ENCODE measurements around the gene ADCYAP1R1. TPM values are rescaled to one million over a fixed set of nuclear protein-coding genes. Genes with fewer than 3 reads are reported as not detected.

Gene ADCYAP1R1
- polyA plus RNA-seq, 3 donors, result not detected

GRCh38 chr7:31121601-31122000, 69.5 kb downstream of the ADCYAP1R1 start:
- WGBS (ENCODE audit: insufficient coverage), result 100% methylated on average over 1 of the region's 2 CpGs
- no peaks in the 10 kb centered on the region for H4K20me1 ChIP-seq (ENCODE audit: insufficient read depth, low read length)
- Mint-ChIP-seq H3K36me3 (no peaks in the 10 kb centered on the region), H3K9me3 (peaks cover 0 to 2% (median 0%) of the 10 kb centered on the region in 7 donors), H3K27me3 (ENCODE audit: low read depth in 3 of 3) (peaks cover 10 to 15% (median 11%) of the 10 kb centered on the region in 3 donors), H3K27ac (no peak overlapping the region), H3K4me3 (peak overlapping the region in 1 of 2 donors; percentile 18), H3K4me1 (no peaks in the 10 kb centered on the region)
- no peaks in the 10 kb centered on the region for H3K4me1 ChIP-seq (ENCODE audit: control insufficient read depth in 1 of 2, insufficient read depth in 2 of 2, low read length in 2 of 2)
- H3K27me3 ChIP-seq (ENCODE audit: control insufficient read depth in 2 of 2, insufficient read depth in 2 of 2, low read length in 2 of 2), result no peaks in the 10 kb centered on the region
- no peak overlapping the region for H3K9ac ChIP-seq (ENCODE audit: insufficient read depth, low read length, poor library complexity, severe bottlenecking)
- no peak overlapping the region for H3K4me2 ChIP-seq (replicated peaks; ENCODE audit: extremely low read depth, low read length, poor library complexity, severe bottlenecking)
- H3K27ac ChIP-seq (ENCODE audit: low read depth in 1 of 2, low read length in 2 of 2), result no peak overlapping the region
- intact Hi-C loops (cut with micrococcal nuclease), result no loop called here
- no peak overlapping the region for H3K4me3 ChIP-seq (replicated peaks in 1 of 3; ENCODE audit: low read depth in 2 of 3, low read length in 3 of 3)
- H3K9me3 ChIP-seq (replicated peaks in 1 of 2; ENCODE audit: control insufficient read depth in 1 of 2, insufficient read depth in 1 of 2, low read length in 2 of 2), result no peaks in the 10 kb centered on the region
- no peak for TF ChIP-seq CTCF (IDR thresholded peaks at IDR 0.05)
- no peaks in the 10 kb centered on the region for H3K79me2 ChIP-seq (ENCODE audit: insufficient read depth, low read length)
- no peaks in the 10 kb centered on the region for H3K36me3 ChIP-seq (replicated peaks in 1 of 2; ENCODE audit: control insufficient read depth in 1 of 2, insufficient read depth in 2 of 2, low read length in 2 of 2)
- no peak for DNase-seq
- no peak overlapping the region for H2AFZ ChIP-seq (ENCODE audit: insufficient read depth, low read depth, low read length, poor library complexity, severe bottlenecking)

GRCh38 chr7:31122649-31123058, 70.5 kb downstream of the ADCYAP1R1 start:
- Mint-ChIP-seq H3K4me3 (no peak overlapping the region), H3K9me3 (peaks cover 0 to 3% (median 0%) of the 10 kb centered on the region in 7 donors), H3K4me1 (no peaks in the 10 kb centered on the region), H3K36me3 (no peaks in the 10 kb centered on the region), H3K27me3 (ENCODE audit: low read depth in 3 of 3) (peaks cover 7 to 11% (median 10%) of the 10 kb centered on the region in 3 donors), H3K27ac (no peak overlapping the region)
- no peak overlapping the region for H3K4me3 ChIP-seq (replicated peaks in 1 of 3; ENCODE audit: low read depth in 2 of 3, low read length in 3 of 3)
- intact Hi-C loops (cut with micrococcal nuclease), result loop anchor here in 1 of 2 donors (2.0 kb wide), 1 partner anchor 140 kb away; no protein-coding TSS in a partner anchor
- H3K36me3 ChIP-seq (replicated peaks in 1 of 2; ENCODE audit: control insufficient read depth in 1 of 2, insufficient read depth in 2 of 2, low read length in 2 of 2), result no peaks in the 10 kb centered on the region
- no peaks in the 10 kb centered on the region for H3K79me2 ChIP-seq (ENCODE audit: insufficient read depth, low read length)
- H3K27me3 ChIP-seq (ENCODE audit: control insufficient read depth in 2 of 2, insufficient read depth in 2 of 2, low read length in 2 of 2), result no peaks in the 10 kb centered on the region
- WGBS (ENCODE audit: insufficient coverage), result 0% methylated on average over 1 of the region's 4 CpGs
- peak; percentile 37 to 65 (median 51) for DNase-seq
- no peaks in the 10 kb centered on the region for H4K20me1 ChIP-seq (ENCODE audit: insufficient read depth, low read length)
- H3K27ac ChIP-seq (ENCODE audit: low read depth in 1 of 2, low read length in 2 of 2), result no peak overlapping the region
- peak; percentile 75 for TF ChIP-seq CTCF (IDR thresholded peaks at IDR 0.05)
- H3K4me1 ChIP-seq (ENCODE audit: control insufficient read depth in 1 of 2, insufficient read depth in 2 of 2, low read length in 2 of 2), result no peaks in the 10 kb centered on the region
- H3K9me3 ChIP-seq (replicated peaks in 1 of 2; ENCODE audit: control insufficient read depth in 1 of 2, insufficient read depth in 1 of 2, low read length in 2 of 2), result no peaks in the 10 kb centered on the region
- no peak overlapping the region for H3K4me2 ChIP-seq (replicated peaks; ENCODE audit: extremely low read depth, low read length, poor library complexity, severe bottlenecking)
- no peak overlapping the region for H2AFZ ChIP-seq (ENCODE audit: insufficient read depth, low read depth, low read length, poor library complexity, severe bottlenecking)
- H3K9ac ChIP-seq (ENCODE audit: insufficient read depth, low read length, poor library complexity, severe bottlenecking), result no peak overlapping the region
